Vagina (tissue), 2 donors: ENCODE data around the gene CTNNBL1. TPM values are rescaled to one million over a fixed set of nuclear protein-coding genes. Genes with fewer than 3 reads are reported as not detected.
"Not testable (repeated sequence)": the region's sequence is repeated elsewhere in the genome, so short reads cannot be mapped to it uniquely, and the experiment has no call there.

Experiments used
- DNase-seq, 2 donors: peaks; one replicate each; pipeline ENCODE4 v3.0.0-alpha.2; 2017; ENCODE audit errors: extremely low spot score in 2 of 2
- H3K27ac ChIP-seq: fragments of 200-600 bp; sonication (generic); one replicate; pipeline ENCODE4 v1.5.1; 2019
- H3K27me3 ChIP-seq: fragments of 200-600 bp; sonication (generic); one replicate; pipeline ENCODE4 v1.5.1; 2019
- H3K36me3 ChIP-seq, 2 donors: fragments of 200-600 bp; sonication (generic); one replicate each; pipeline ENCODE4 v1.5.1; 2017 to 2019
- H3K4me1 ChIP-seq: fragments of 200-600 bp; sonication (generic); one replicate; pipeline ENCODE4 v1.5.1; 2019
- H3K4me3 ChIP-seq, 2 donors: fragments of 200-600 bp; sonication (generic); 1 replicate in 1 of 2; 2 replicates in 1 of 2; pipeline ENCODE4 v1.5.1; 2016 to 2019
- H3K9me3 ChIP-seq: fragments of 200-600 bp; sonication (generic); one replicate; pipeline ENCODE4 v1.5.1; 2019
- POLR2A ChIP-seq, 2 donors: fragments of 450-650 bp; IDR thresholded peaks; one replicate each; pipeline ENCODE4 v1.6.1; 2017; ENCODE audit warnings: antibody characterized with exemption in 2 of 2, mild to moderate bottlenecking in 2 of 2, moderate library complexity in 2 of 2
- POLR2AphosphoS5 ChIP-seq, 2 donors: sonication (generic); formaldehyde crosslinking; IDR thresholded peaks; one replicate each; pipeline ENCODE4 v1.9.0; 2017; ENCODE audit warnings: antibody characterized with exemption in 2 of 2, mild to moderate bottlenecking in 2 of 2, low read depth in 1 of 2; ENCODE audit not compliant: insufficient read depth in 1 of 2
- intact Hi-C: fragments of 100-400 bp; cut with DNase I; formaldehyde crosslinking; loops from one replicate; pipeline ENCODE4 v1.15.1; 2023
- total RNA-seq: library from RNA; depleted of rRNA; stranded (reverse); fragments of >200 nt; gene quantifications from one replicate; pipeline ENCODE4 v1.2.3, GENCODE V29; 2016
- TF ChIP-seq, protein P1 (sequence below), 3 experiments: fragments of 450-650 bp in 2 of 3; fragments of 200-600 bp in 1 of 3; sonication (generic) in 1 of 3; IDR thresholded peaks; one replicate each; pipeline ENCODE4 v1.5.1; 2017 to 2019; ENCODE audit warnings: antibody characterized with exemption in 3 of 3, mild to moderate bottlenecking in 2 of 3, moderate library complexity in 2 of 3

CTNNBL1 gene
- total RNA-seq, 1 donor from 2014 or later: 40.3 TPM

DNA sequence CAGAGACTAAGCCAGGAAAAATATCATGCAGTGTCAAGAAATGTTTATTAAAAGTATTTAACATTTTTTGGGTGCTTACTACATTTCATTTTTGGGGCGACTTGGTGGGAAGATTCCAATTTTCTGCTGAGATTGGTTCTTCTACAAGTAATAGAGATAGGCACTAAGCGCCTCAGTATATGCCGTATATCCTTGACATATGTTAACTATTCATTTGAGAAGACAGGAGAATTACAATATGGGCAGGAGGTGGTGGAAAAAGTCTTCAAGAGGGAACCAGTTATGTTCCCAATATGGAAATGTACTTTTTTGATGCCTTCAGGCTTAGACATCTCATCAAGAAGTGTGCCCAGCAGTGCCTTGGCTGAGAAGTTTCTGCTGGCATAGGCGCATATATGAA lies 6.5 kb downstream of the CTNNBL1 start:
- TF ChIP-seq POLR2A (IDR thresholded peaks at IDR 0.05) (no peak), POLR2AphosphoS5 (IDR thresholded peaks at IDR 0.05; ENCODE audit: insufficient read depth in 1 of 2, low read depth in 1 of 2) (no peak)
- TF ChIP-seq, protein P1, sequence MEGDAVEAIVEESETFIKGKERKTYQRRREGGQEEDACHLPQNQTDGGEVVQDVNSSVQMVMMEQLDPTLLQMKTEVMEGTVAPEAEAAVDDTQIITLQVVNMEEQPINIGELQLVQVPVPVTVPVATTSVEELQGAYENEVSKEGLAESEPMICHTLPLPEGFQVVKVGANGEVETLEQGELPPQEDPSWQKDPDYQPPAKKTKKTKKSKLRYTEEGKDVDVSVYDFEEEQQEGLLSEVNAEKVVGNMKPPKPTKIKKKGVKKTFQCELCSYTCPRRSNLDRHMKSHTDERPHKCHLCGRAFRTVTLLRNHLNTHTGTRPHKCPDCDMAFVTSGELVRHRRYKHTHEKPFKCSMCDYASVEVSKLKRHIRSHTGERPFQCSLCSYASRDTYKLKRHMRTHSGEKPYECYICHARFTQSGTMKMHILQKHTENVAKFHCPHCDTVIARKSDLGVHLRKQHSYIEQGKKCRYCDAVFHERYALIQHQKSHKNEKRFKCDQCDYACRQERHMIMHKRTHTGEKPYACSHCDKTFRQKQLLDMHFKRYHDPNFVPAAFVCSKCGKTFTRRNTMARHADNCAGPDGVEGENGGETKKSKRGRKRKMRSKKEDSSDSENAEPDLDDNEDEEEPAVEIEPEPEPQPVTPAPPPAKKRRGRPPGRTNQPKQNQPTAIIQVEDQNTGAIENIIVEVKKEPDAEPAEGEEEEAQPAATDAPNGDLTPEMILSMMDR (IDR thresholded peaks at IDR 0.05): no peak
- no peaks in the 10 kb centered on the region for H3K9me3 ChIP-seq
- intact Hi-C loops: no loop called here

DNA sequence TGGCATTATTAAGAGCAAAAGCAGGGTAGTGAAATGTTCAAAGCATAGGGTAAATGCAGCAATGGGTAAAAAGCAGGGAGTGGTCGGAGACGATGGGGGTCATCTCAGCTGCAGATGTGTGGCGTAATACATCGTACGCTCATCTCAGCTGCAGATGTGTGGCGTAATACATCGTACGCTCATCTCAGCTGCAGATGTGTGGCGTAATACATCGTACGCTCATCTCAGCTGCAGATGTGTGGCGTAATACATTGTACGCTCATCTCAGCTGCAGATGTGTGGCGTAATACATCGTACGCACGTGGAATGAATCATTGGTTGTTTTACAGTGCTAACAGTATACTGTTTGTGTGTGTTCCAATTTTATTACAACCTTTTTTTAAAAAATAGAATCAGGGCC lies 7.8 kb downstream of the CTNNBL1 start:
- DNase-seq, H3K27ac ChIP-seq, intact Hi-C loops, H3K4me1 ChIP-seq, H3K36me3 ChIP-seq, H3K27me3 ChIP-seq, H3K4me3 ChIP-seq, H3K9me3 ChIP-seq: not testable (repeated sequence)

More for the DNA sequence above, 6.5 kb downstream of the CTNNBL1 start:
- no peak overlapping the region for H3K4me3 ChIP-seq
- no peak overlapping the region for H3K27ac ChIP-seq
- DNase-seq: no peak
- no peaks in the 10 kb centered on the region for H3K36me3 ChIP-seq
- no peaks in the 10 kb centered on the region for H3K27me3 ChIP-seq
- H3K4me1 ChIP-seq: peaks cover 12% of the 10 kb centered on the region

DNA sequence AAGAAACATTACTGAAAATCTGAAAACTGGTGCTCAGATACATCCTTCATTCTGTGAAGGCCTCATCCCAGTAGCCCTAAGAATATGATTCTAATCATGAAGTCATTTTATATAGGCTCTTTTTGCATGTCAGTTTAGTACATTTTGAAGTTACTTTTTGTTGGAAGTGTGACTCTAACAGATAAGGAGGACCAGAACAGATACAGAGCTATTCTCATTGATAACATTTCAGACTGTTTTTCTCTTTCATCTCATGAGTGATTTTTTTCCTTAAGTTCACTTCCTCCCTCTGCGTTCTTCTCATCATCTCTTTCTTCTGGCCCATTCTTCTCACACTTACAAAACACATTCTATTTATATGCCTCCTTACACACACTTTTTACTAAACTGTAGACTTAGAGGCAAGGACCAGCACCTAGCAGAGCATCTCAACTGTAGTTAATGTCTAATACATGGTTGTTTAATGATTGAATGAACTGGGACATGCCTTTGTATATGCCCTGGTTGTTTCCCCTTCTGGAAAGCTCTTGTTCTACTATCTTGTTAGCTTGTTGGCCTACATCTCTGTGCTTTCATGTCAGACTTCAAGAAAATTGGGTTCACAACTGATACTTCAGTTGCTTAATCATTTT lies 8.7 kb downstream of the CTNNBL1 start:
- no peaks in the 10 kb centered on the region for H3K36me3 ChIP-seq
- no peaks in the 10 kb centered on the region for H3K9me3 ChIP-seq
- intact Hi-C loops: no loop called here
- TF ChIP-seq POLR2AphosphoS5 (IDR thresholded peaks at IDR 0.05; ENCODE audit: insufficient read depth in 1 of 2, low read depth in 1 of 2) (no peak), POLR2A (IDR thresholded peaks at IDR 0.05) (no peak)
- TF ChIP-seq, protein P1 (IDR thresholded peaks at IDR 0.05): no peak
- H3K27me3 ChIP-seq: no peaks in the 10 kb centered on the region
- DNase-seq: no peak
- H3K4me3 ChIP-seq: no peak overlapping the region
- H3K27ac ChIP-seq: no peak overlapping the region
- peaks cover 4% of the 10 kb centered on the region for H3K4me1 ChIP-seq

DNA sequence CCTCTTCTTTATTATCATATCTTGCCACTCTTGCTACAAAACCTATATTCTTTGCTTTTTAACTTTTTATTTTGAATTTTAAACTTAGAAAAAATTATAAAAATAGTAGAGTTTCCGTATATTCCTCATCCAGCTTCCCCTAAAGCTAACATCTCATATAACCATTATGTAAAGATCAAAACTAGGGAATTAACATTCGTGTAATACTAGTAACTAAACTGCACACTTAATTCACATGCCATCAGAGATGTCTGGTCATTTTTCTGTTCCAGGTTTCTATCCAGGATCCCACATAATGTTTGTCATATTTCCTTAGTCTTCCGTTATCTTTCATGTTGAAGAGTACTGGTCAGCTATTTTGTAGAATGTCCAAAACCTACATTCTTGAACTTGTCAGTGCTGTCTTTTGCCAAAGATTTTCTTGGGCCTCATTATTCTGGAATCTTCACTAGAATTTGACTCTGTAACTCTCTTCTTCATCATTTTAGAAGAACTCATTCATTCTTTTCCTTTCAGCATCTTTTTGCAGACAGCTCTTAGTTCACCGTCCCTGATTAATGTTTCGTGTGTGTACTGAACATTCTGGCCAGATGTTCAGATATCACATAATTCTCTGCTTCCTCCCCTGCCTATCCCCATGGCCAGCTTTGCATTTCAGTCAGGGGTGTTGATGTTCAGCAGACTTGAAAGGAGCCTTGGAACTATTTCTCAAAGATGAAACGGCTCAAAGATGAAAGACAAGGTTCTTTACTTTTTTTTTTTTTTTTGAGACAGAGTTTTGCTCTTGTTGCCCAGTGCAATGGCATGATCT lies 9.4 kb downstream of the CTNNBL1 start:
- Histone ChIP-seq H3K27me3 (no peaks in the 10 kb centered on the region), H3K4me3 (no peak overlapping the region), H3K4me1 (peaks cover 4% of the 10 kb centered on the region), H3K9me3 (no peaks in the 10 kb centered on the region), H3K36me3 (no peaks in the 10 kb centered on the region), H3K27ac (no peak overlapping the region)
- DNase-seq: no peak
- TF ChIP-seq POLR2A (IDR thresholded peaks at IDR 0.05) (no peak), POLR2AphosphoS5 (IDR thresholded peaks at IDR 0.05; ENCODE audit: insufficient read depth in 1 of 2, low read depth in 1 of 2) (no peak)
- TF ChIP-seq, protein P1 (IDR thresholded peaks at IDR 0.05): no peak
- intact Hi-C loops: no loop called here

DNA sequence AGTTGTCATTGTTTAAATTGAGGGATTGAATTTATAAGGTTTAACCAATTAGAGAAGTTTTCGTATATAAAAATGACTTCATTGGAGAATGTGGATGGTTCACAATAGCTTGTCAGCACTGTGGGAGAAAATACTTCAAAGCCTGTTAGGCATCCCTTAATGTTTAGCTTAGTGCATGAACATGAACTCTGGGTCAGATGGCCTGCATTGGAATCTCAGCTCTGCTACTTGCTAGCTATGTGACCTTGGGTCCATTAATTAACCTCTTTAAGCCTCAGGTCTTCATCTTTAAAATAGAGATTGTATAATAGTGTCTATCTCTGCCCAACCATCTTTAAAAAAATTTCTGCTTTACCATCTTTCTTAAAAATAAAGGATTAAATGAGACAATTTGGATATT lies 11.1 kb downstream of the CTNNBL1 start:
- TF ChIP-seq, protein P1 (IDR thresholded peaks at IDR 0.05): no peak
- TF ChIP-seq POLR2A (IDR thresholded peaks at IDR 0.05) (no peak), POLR2AphosphoS5 (IDR thresholded peaks at IDR 0.05; ENCODE audit: insufficient read depth in 1 of 2, low read depth in 1 of 2) (no peak)
- Histone ChIP-seq H3K36me3 (no peaks in the 10 kb centered on the region), H3K9me3 (no peaks in the 10 kb centered on the region), H3K27ac (no peak overlapping the region), H3K4me3 (no peak overlapping the region), H3K27me3 (no peaks in the 10 kb centered on the region), H3K4me1 (no peaks in the 10 kb centered on the region)
- no peak for DNase-seq
- intact Hi-C loops: no loop called here
